IPS-NIHi7 (cell line): ENCODE measurements around the gene LARGE2.
A peak's percentile ranks its signal among the peaks of the same experiment; 100 is the strongest.

Source experiments
- DNase-seq: peaks from one replicate; pipeline ENCODE4 v3.0.0; 2012; ENCODE audit warnings: mixed read lengths; ENCODE audit errors: extremely low spot score

The LARGE2 gene

DNA sequence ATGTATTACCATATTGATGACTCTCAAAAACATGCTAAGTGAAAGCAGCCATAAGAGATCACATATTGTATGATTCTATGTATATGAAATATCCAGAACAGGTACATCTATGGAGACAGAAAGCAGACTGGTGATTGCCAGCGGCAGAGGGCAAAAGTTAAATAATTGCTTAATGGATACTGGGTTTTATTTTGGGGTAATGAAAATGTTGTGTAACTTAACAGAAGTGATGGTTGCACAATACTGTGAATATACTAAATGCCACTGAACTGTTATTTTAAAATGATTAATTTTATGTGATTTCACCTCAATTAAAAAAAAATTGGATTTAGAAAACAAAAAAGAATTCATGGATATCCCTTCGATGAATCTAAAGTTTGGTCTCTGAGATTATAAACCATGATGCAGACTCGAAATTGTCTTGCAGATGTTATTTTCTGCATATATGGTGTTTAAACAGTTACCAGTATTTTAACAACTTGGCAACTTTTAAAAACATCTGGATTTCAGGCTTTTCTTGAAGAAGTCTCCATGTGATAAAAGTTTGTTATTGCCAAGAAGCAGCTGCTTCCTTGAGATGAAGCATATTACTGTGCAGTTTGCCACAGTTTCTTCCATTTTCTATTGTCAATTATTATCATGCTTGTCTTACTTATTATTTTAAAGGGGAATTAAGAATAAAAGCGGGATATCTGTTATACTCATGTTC, 38.1 kb downstream of the LARGE2 start:
- no peak for DNase-seq

- DNase-seq = no peak
Measured at GRCh38 chr11:45961751-45962240, 39.3 kb downstream of the LARGE2 start.

DNA sequence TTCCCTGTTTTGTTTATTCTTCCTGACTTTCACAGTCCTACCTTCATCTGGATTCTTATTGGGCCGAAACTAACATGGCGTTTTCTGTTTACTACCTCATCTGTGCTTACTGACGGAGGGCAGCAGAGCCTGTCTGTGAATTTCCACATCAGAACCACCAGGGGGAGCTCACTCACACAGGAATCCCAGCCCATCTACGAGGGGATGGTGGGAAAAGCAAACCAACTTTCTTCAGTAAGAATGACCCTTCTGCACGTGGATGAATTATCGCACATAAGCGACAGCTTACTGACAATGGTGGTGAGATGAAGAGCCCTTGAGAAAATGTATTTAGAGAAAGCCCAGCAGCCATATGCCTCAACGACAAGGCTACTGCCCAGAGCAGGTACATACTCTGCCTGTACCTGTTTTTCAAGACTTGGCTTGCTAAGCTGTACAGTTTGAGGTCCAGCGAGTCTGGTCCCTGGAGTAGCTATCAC, 42.5 kb downstream of the LARGE2 start:
- DNase-seq = peak; percentile 87

GRCh38 chr11:45967506-45967905, 45.0 kb downstream of the LARGE2 start:
- no peak for DNase-seq

DNA sequence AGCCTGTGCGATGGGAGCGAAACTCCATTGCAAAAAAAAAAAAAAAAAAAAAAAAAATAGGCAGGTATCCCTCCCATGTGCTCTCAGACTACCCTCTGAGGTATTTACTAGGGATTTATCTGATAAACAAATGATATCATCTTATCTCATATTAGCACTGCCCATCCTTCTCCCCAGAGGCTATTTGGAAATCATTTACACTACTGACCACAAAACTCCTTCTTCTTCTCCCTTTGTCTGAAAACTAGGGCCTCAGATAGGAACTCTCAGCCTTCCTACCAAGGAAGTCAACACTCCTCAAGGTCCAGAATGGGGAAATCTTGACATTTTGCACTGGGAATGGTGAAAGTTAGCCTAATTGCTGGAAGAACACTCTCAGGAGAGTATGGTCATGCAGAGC, 46.4 kb downstream of the LARGE2 start:
- DNase-seq = no peak

DNA sequence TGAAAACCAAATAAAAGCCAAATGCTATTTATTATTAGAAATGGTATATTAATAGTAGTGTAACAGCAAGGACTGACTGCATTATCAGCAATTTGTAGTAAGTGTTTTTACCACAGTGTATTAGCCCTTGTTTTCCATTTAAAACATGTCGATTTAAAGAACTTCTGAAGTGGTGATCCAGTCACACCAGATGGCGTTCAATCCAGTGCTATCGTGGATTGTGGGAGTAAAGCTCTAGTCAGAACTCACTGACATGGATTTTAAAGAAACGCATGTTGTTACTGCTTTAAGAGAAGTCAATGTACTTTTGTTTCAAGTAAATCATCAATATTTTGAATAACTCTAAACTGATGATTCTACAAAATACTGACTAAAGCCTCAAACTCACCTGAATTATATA, 51.1 kb downstream of the LARGE2 start:
- DNase-seq = no peak

DNA sequence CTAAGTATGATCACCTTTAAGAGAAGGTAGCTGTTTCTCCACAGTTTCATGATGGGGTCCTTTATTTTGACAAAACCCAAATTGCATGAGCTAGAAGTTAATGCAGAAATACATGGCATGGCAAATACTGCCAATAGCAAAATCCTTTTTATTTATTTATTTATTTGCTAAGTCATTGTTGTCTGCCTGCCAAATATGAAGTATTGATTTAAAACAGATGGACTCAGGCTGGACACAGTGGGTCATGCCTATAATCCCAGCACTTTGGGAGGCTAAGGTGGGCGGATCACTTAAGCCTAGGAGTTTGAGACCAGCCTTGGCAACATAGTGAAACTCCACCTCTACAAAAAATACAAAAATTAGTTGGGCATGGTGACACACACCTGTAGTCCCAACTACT, 52.4 kb downstream of the LARGE2 start:
- DNase-seq = no peak
